Measurements from ENCODE around the gene RASGEF1B.

Gene RASGEF1B

DNA sequence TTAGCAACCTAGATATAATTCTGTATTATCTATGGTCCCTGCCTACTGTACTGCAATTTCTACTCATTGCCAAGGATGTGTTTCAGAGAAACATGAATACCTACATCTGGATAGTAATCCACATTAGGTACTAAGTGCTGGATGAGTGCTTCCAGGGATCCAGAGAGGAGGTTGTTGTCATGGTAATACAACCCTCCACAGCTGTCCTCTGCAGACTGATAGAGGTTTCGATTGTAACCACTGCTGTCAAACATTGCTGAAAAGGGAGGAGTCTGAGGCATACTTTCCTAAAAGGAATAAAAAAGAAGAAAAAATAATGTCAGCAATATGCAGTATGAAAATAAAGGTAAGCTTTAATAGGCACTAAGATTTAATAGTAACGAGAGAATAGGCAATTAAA lies 12.5 kb downstream of the RASGEF1B start:
- no peaks in the 10 kb centered on the region for H3K36me3 ChIP-seq (replicated peaks)
- no peak for TF ChIP-seq CTCF (IDR thresholded peaks at IDR 0.05; ENCODE audit: low read depth, low read length, missing control alignments)
- H3K4me3 ChIP-seq (ENCODE audit: low read depth, low read length), result no peak overlapping the region
- no peak for DNase-seq
- H3K27ac ChIP-seq, result no peak overlapping the region
- in situ Hi-C loops (cut with HindIII; ENCODE audit: low pct_ligation_motif_present, low sequenced_read_pairs), result no loop called here
- H3K27me3 ChIP-seq (replicated peaks), result no peaks in the 10 kb centered on the region

DNA sequence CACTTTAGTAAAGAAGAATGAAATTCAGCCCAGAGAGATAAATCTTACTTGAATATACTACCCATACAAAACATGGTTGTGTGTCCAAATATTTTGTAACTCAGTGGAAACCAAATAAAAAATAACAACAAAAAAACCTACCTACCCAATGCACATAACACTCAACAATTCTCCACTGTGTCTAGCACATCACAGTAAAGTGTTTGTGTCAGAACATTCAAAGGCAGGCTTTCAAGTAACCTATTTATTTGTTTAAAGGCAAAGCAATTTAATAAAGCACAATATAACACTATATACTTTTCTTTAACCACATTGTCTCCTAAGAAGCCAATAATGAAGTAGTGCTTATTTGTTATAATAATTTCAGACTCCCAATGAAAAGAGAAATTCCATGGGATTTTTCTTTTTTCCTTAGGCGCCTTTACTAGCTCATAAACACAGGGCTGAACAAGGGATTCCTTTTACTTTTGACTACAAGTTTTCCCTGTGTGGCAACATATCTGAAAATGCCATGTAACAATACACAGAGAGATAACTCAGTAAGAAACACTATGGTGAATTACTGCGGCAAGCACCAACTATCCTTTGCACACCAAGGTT lies 13.7 kb downstream of the RASGEF1B start:
- no peak for TF ChIP-seq CTCF (IDR thresholded peaks at IDR 0.05; ENCODE audit: low read depth, low read length, missing control alignments)
- in situ Hi-C loops (cut with HindIII; ENCODE audit: low pct_ligation_motif_present, low sequenced_read_pairs), result no loop called here
- Histone ChIP-seq H3K27me3 (replicated peaks) (no peaks in the 10 kb centered on the region), H3K4me3 (ENCODE audit: low read depth, low read length) (no peak overlapping the region), H3K27ac (no peak overlapping the region), H3K36me3 (replicated peaks) (no peaks in the 10 kb centered on the region)
- DNase-seq, result no peak

DNA sequence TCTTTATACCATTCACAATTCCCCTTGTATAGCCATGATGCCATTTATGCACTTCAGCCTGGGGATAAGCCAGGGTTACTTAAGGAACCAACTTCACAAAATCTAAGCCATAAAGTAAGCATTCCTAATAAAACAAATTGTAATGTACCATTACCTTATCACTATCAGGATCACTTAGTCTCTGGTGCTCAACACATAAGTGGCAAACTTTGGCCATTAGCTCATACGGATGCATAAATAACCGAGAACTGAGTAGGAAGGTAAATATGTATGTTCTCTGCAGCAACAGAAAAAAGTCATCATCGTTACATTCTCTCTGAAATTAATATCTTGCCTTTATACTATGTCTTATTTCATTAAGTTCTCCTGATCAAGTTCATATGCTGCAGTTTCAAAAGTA lies 14.4 kb downstream of the RASGEF1B start:
- DNase-seq, result no peak
- no peak overlapping the region for H3K4me3 ChIP-seq (ENCODE audit: low read depth, low read length)
- no peak overlapping the region for H3K27ac ChIP-seq
- H3K36me3 ChIP-seq (replicated peaks), result no peaks in the 10 kb centered on the region
- H3K27me3 ChIP-seq (replicated peaks), result no peaks in the 10 kb centered on the region
- TF ChIP-seq CTCF (IDR thresholded peaks at IDR 0.05; ENCODE audit: low read depth, low read length, missing control alignments), result no peak
- in situ Hi-C loops (cut with HindIII; ENCODE audit: low pct_ligation_motif_present, low sequenced_read_pairs), result no loop called here

DNA sequence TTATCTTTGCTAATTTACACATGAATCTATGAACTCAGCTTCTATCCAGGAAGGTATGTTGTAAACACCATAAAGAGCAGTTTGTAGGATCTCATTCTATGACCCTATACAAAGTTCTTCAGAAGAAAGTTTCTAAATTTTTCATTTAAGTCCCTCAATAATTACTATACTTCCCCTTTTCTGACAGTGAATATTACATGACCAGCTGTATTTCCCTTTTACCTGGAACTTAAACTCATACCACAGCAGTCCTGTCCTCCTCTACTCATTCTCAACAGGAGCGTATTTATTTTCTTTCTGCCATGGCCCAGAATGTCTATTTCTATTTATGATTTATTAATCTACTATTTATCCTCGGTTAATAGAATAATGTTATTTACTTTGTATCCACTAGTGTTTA lies 15.8 kb downstream of the RASGEF1B start:
- Histone ChIP-seq H3K27ac (no peak overlapping the region), H3K27me3 (replicated peaks) (no peaks in the 10 kb centered on the region), H3K4me3 (ENCODE audit: low read depth, low read length) (no peak overlapping the region), H3K36me3 (replicated peaks) (no peaks in the 10 kb centered on the region)
- DNase-seq, result no peak
- no peak for TF ChIP-seq CTCF (IDR thresholded peaks at IDR 0.05; ENCODE audit: low read depth, low read length, missing control alignments)
- in situ Hi-C loops (cut with HindIII; ENCODE audit: low pct_ligation_motif_present, low sequenced_read_pairs), result no loop called here

- no peaks in the 10 kb centered on the region for H3K36me3 ChIP-seq (replicated peaks)
These were observed 16.8 kb downstream of the RASGEF1B start for GRCh38 chr4:81454948-81455347.

More at GRCh38 chr4:81454948-81455347, 16.8 kb downstream of the RASGEF1B start:
- Histone ChIP-seq H3K27me3 (replicated peaks) (no peaks in the 10 kb centered on the region), H3K27ac (no peak overlapping the region), H3K4me3 (ENCODE audit: low read depth, low read length) (no peak overlapping the region)
- TF ChIP-seq CTCF (IDR thresholded peaks at IDR 0.05; ENCODE audit: low read depth, low read length, missing control alignments), result no peak
- no peak for DNase-seq
- in situ Hi-C loops (cut with HindIII; ENCODE audit: low pct_ligation_motif_present, low sequenced_read_pairs), result no loop called here

Measured in brain microvascular endothelial cell (primary cell).